ENCODE data around the gene PLD3. TPM values are rescaled to one million over a fixed set of nuclear protein-coding genes. Genes with fewer than 3 reads are reported as not detected.
"Not testable (repeated sequence)": the region's sequence is repeated elsewhere in the genome, so short reads cannot be mapped to it uniquely, and the experiment has no call there.

Gene PLD3
- total RNA-seq, 1 experiment from 2014 or later: 211 TPM

GRCh38 chr19:40332669-40333068 is 15.8 kb upstream of the PLD3 start:
- no peak for DNase-seq (ENCODE audit: low read depth)

- DNase-seq (ENCODE audit: low read depth): not testable (repeated sequence)
Measured at GRCh38 chr19:40333083-40333482, 15.4 kb upstream of the PLD3 start.

- DNase-seq (ENCODE audit: low read depth): no peak
Measured at GRCh38 chr19:40335101-40335500, 13.4 kb upstream of the PLD3 start.

GRCh38 chr19:40335855-40336600 is 12.5 kb upstream of the PLD3 start:
- peak; percentile 50 for DNase-seq (ENCODE audit: low read depth)

- DNase-seq (ENCODE audit: low read depth): no peak
Measured at GRCh38 chr19:40336601-40336900, 11.9 kb upstream of the PLD3 start.

GRCh38 chr19:40337107-40337506 is 11.4 kb upstream of the PLD3 start:
- no peak for DNase-seq (ENCODE audit: low read depth)

- no peak for DNase-seq (ENCODE audit: low read depth)
Measured at GRCh38 chr19:40337594-40337993, 10.9 kb upstream of the PLD3 start.

GRCh38 chr19:40339018-40339728 is 9.3 kb upstream of the PLD3 start:
- DNase-seq (ENCODE audit: low read depth): no peak

- DNase-seq (ENCODE audit: low read depth): no peak
Measured at GRCh38 chr19:40341601-40342482, 6.7 kb upstream of the PLD3 start.

- DNase-seq (ENCODE audit: low read depth): no peak
Measured at GRCh38 chr19:40342644-40343311, 5.7 kb upstream of the PLD3 start.

- DNase-seq (ENCODE audit: low read depth): no peak
Measured at GRCh38 chr19:40344422-40344821, 4.1 kb upstream of the PLD3 start.

GRCh38 chr19:40348961-40349507 is 539 bp downstream of the PLD3 start:
- DNase-seq (ENCODE audit: low read depth): peak; percentile 37

GRCh38 chr19:40355975-40356680 is 7.6 kb downstream of the PLD3 start:
- no peak for DNase-seq (ENCODE audit: low read depth)

- no peak for DNase-seq (ENCODE audit: low read depth)
Measured at GRCh38 chr19:40356681-40357595, 8.4 kb downstream of the PLD3 start.

- no peak for DNase-seq (ENCODE audit: low read depth)
Measured at GRCh38 chr19:40357640-40358039, 9.1 kb downstream of the PLD3 start.

- DNase-seq (ENCODE audit: low read depth): no peak
Measured at GRCh38 chr19:40358773-40359172, 10.3 kb downstream of the PLD3 start.

GRCh38 chr19:40360020-40360707 is 11.7 kb downstream of the PLD3 start:
- no peak for DNase-seq (ENCODE audit: low read depth)

GRCh38 chr19:40360708-40361241 is 12.3 kb downstream of the PLD3 start:
- DNase-seq (ENCODE audit: low read depth): peak; percentile 7

- DNase-seq (ENCODE audit: low read depth): no peak
Measured at GRCh38 chr19:40362160-40362559, 13.7 kb downstream of the PLD3 start.

Measured in M059J (cell line).